ENCODE measurements around the gene KCTD2. TPM values are rescaled to one million over a fixed set of nuclear protein-coding genes. Genes with fewer than 3 reads are reported as not detected.

Gene KCTD2
- total RNA-seq, 2 experiments from 2014 or later: 15.6 to 19.4 TPM

DNA sequence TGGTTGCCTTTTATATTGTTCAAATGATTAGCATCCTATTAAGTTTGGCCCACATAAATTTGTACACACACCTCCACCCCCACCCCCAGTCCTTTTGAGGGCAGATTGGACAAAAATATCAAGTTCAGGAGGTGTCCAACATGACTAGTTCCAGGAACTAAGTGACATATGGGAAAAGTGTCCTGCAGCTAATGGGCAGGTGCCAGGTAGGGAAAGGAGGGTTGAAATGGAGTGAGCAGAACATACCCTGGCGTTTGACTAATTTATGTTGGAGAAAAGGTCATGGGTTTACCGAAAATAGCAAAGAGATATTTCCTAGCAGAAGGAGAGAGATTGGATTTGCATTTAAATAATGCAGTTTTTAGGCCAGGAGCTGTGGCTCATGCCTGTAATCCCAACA lies 4.9 kb downstream of the KCTD2 start:
- ChIA-PET POLR2A (interaction anchor here (0.9 kb wide), 1 partner anchor 15 kb away, joined by 4 read pairs; no protein-coding TSS in a partner anchor), CTCF (interaction anchor here (0.6 kb wide), 1 partner anchor 94 kb away, joined by 3 read pairs; no protein-coding TSS in a partner anchor)
- no peaks in the 10 kb centered on the region for H3K27me3 Mint-ChIP-seq (ENCODE audit: low read depth)
- no peak overlapping the region for H3K27ac Mint-ChIP-seq
- ATAC-seq (no peak), DNase-seq (no peak)
- H3K4me1 Mint-ChIP-seq (ENCODE audit: low read depth): peaks cover 28% of the 10 kb centered on the region
- H3K36me3 Mint-ChIP-seq (ENCODE audit: low read depth): peaks cover 42% of the 10 kb centered on the region
- no peaks in the 10 kb centered on the region for H3K9me3 Mint-ChIP-seq (ENCODE audit: insufficient read depth)
- no peak overlapping the region for H3K4me3 Mint-ChIP-seq

DNA sequence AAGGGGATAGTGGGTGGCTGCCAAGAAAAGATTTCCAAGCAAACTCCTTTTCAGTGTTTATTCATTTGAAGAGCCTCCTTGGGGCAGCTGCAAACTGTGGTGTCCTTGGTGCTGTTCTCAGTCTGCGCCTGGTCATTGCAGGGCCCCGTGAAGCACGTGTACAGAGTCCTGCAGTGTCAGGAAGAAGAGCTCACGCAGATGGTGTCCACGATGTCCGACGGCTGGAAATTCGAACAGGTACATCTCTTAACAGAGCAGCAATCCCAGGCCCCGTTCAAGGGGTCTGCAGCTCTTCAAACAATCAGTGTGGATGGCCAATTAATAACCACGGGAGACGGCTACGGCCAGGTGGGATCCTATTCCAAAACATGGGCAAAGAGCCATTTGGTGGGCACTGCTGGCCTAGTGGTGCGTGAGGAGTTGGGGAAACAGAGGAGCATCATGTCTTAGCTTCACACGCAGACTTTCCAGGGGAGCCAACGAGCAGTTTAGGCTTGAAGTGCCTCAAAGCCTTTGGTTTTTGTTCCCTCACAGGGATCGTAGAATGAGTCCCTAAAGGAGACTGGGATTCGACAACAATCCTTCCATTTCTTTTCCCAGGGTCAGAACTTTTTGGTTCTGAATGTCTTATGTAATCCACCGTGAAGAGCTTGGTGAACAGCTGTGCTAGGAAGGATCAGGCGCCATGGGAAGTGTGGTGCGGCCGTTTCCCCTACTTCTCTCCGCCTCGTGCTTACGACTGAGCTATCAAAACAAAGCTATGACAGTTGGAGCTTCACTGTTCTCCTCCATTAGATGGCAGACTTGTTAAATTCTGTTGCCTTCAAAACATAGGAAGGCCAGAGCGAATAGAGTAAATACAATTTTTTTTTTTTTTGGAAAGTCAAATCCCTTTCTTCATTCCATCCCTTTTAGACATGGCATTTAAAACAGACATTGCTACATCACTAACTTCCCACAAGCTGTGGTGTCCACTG lies 12.6 kb downstream of the KCTD2 start:
- peaks cover 44% of the 10 kb centered on the region for H3K36me3 Mint-ChIP-seq (ENCODE audit: low read depth)
- no peak for DNase-seq
- ChIA-PET CTCF (interaction anchor here (0.5 to 3.7 kb wide), 21 partner anchors 10 to 353 kb away, joined by 3 to 25 read pairs (median 5); partner anchors contain the start of genes MIF4GD and NT5C), POLR2A (interaction anchor here (1.0 to 1.2 kb wide), 3 partner anchors 11 to 142 kb away, joined by 3 to 5 read pairs (median 4); no protein-coding TSS in a partner anchor)
- H3K4me1 Mint-ChIP-seq (ENCODE audit: low read depth): peaks cover 18% of the 10 kb centered on the region
- H3K27me3 Mint-ChIP-seq (ENCODE audit: low read depth): no peaks in the 10 kb centered on the region
- H3K4me3 Mint-ChIP-seq: no peak overlapping the region
- H3K9me3 Mint-ChIP-seq (ENCODE audit: insufficient read depth): no peaks in the 10 kb centered on the region
- H3K27ac Mint-ChIP-seq: no peak overlapping the region
- ATAC-seq: no peak

DNA sequence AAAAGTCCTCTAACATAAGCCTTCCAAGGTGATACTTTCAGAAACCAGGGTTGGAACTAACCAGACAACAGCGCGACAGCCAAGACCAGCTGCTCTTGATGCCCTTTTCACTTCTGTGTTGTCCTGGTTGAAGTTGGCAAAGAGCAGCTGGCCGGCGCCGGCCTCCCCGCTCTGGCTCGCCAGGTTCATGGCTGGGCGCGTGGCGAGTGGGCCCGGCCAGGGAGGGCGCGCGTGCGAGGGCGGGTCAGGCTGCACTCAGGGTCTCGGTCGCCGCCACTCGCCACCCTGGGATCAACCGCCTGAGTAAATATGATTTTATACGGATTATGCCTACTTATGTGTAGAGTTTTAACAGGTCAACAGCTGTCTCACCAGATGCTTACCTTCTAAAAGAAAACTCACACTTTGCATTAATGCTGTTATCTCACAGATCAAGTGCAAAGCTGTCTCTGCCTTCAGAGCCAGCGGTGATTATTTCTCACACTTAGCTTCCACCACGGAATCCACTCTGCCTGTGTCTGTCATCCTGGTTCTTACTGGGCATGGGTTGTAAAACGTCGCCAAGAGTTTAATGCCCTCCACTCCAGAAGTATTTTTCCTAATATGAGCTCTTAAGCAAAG lies 13.5 kb downstream of the KCTD2 start:
- no peaks in the 10 kb centered on the region for H3K27me3 Mint-ChIP-seq (ENCODE audit: low read depth)
- ATAC-seq: no peak
- no peak overlapping the region for H3K4me3 Mint-ChIP-seq
- ChIA-PET CTCF (interaction anchor here (0.5 to 3.7 kb wide), 18 partner anchors 9 to 352 kb away, joined by 3 to 25 read pairs (median 7); partner anchors contain the start of genes MIF4GD and NT5C), POLR2A (interaction anchor here (1.0 to 1.2 kb wide), 2 partner anchors 94 to 141 kb away, joined by 3 to 5 read pairs; no protein-coding TSS in a partner anchor)
- no peak overlapping the region for H3K27ac Mint-ChIP-seq
- H3K9me3 Mint-ChIP-seq (ENCODE audit: insufficient read depth): no peaks in the 10 kb centered on the region
- DNase-seq: no peak
- H3K4me1 Mint-ChIP-seq (ENCODE audit: low read depth): peaks cover 25% of the 10 kb centered on the region
- H3K36me3 Mint-ChIP-seq (ENCODE audit: low read depth): peaks cover 42% of the 10 kb centered on the region

DNA sequence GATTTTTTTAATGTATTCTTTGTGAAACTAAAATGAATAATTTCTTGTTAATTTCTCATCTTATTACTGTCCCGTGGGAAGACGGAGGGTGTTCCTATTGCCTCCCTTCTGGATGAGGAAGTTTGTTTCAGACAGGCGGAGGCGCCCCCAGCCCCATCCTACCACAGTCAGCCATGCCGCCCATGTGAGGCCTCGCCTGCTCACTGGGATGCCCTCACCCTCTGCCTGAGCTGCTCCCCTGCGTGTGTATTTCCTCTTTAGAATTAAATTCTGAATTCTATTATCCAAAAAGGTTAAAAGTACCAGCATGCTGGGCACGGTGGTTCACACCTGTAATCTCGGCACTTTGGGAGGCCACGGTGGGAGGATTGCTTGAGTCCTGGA lies 14.0 kb downstream of the KCTD2 start:
- Mint-ChIP-seq H3K9me3 (ENCODE audit: insufficient read depth) (no peaks in the 10 kb centered on the region), H3K27ac (no peak overlapping the region), H3K4me1 (ENCODE audit: low read depth) (peaks cover 28% of the 10 kb centered on the region), H3K27me3 (ENCODE audit: low read depth) (no peaks in the 10 kb centered on the region), H3K36me3 (ENCODE audit: low read depth) (peaks cover 41% of the 10 kb centered on the region), H3K4me3 (no peak overlapping the region)
- DNase-seq (no peak), ATAC-seq (no peak)
- ChIA-PET CTCF (interaction anchor here (1.0 to 3.7 kb wide), 12 partner anchors 8 to 159 kb away, joined by 3 to 25 read pairs (median 7); partner anchors contain the start of gene NT5C), POLR2A (interaction anchor here (1.2 kb wide), 1 partner anchor 140 kb away, joined by 5 read pairs; no protein-coding TSS in a partner anchor)

DNA sequence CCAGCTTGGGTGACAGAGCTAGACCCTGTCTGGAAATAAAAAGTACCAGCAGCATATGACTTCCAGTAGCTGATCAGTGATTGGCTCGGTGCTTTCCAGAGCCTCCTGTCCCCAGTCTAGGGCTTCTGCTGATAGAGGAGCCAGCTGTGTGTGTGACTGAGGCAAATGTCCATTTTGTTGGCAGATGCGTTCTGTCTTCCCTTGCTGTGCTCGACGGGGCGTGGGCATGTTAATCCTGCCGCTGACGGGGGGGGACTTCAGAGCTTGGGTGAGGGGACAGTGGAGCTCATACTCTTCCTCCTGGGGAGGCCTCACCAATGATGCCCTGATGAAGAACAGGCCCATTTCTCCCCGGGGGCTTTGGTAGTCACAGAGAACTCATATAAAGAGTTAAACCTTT lies 14.6 kb downstream of the KCTD2 start:
- Mint-ChIP-seq H3K36me3 (ENCODE audit: low read depth) (peaks cover 35% of the 10 kb centered on the region), H3K4me3 (no peak overlapping the region), H3K4me1 (ENCODE audit: low read depth) (peaks cover 27% of the 10 kb centered on the region), H3K27me3 (ENCODE audit: low read depth) (no peaks in the 10 kb centered on the region), H3K27ac (no peak overlapping the region), H3K9me3 (ENCODE audit: insufficient read depth) (no peaks in the 10 kb centered on the region)
- ATAC-seq (no peak), DNase-seq (no peak)
- POLR2A ChIA-PET: no interaction called here
- CTCF ChIA-PET: interaction anchor here (1.0 to 3.7 kb wide), 5 partner anchors 13 to 100 kb away, joined by 3 to 25 read pairs (median 4); no protein-coding TSS in a partner anchor

DNA sequence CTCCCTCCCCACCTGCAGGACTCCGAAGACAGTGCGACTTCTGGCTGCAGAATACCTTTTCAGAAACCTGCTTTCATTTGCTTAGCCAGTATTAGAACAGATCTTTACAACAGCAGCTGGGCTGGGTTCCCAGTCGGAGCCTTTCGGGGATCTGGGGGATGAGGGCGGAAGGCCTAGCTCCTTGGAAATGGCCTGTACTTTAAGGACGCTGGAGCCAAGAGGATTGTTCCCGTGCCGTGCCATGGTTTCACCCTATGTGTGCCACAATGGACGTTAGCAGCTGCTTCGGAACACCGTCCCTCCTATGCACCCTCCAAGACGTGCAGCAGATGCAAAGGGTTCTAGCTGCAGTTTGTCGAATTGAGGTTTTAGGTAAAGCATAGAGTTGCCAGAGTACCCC lies 16.2 kb downstream of the KCTD2 start:
- ATAC-seq (no peak), DNase-seq (no peak)
- ChIA-PET POLR2A (interaction anchor here (0.7 kb wide), 1 partner anchor 26 kb away, joined by 3 read pairs; no protein-coding TSS in a partner anchor), CTCF (interaction anchor here (1.2 kb wide), 1 partner anchor 102 kb away, joined by 8 read pairs; no protein-coding TSS in a partner anchor)
- H3K27ac Mint-ChIP-seq: no peak overlapping the region
- peaks cover 33% of the 10 kb centered on the region for H3K36me3 Mint-ChIP-seq (ENCODE audit: low read depth)
- no peaks in the 10 kb centered on the region for H3K27me3 Mint-ChIP-seq (ENCODE audit: low read depth)
- no peaks in the 10 kb centered on the region for H3K9me3 Mint-ChIP-seq (ENCODE audit: insufficient read depth)
- peaks cover 40% of the 10 kb centered on the region for H3K4me1 Mint-ChIP-seq (ENCODE audit: low read depth)
- no peak overlapping the region for H3K4me3 Mint-ChIP-seq

DNA sequence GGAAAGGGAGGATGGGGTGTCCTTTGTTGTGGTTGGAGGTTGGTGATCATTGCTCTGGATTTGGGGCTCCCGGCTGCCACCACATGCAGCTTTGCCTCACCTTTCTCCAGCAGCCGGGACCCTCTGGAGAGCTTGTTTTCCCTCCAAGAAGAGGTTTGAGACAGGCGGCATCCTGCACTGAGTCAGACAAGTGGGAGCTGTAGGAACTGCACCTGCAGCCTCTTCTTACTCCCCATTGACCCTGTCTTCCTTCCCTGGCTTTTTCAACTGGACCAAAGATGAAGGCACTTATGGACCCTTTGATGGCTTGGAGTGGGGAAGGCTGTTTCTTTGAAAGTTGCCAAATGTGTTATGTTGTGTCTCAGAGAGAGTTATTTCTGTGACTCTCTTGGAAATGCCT lies 16.6 kb downstream of the KCTD2 start:
- H3K36me3 Mint-ChIP-seq (ENCODE audit: low read depth): peaks cover 33% of the 10 kb centered on the region
- no peak overlapping the region for H3K4me3 Mint-ChIP-seq
- H3K27ac Mint-ChIP-seq: no peak overlapping the region

DNA sequence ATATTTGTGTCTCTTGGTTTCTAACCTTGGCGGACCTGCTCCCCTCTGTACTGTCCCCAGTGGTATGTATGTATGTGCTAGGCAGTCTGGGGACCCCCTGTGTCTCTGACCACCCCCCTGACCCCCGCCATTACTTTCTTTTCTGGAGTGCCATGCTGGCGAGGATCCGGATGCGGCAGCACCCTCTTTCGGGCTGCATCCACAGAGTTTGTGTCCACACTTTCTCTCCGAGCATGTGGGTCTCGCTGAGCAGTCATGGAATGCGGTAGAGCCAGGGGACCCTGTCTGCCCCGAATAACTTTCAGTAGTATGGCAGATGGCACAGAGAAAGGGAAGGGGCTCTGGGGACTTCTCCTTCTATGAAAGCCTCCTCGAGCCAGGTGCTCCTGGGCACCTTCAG lies 17.0 kb downstream of the KCTD2 start:
- Mint-ChIP-seq H3K4me1 (ENCODE audit: low read depth) (peaks cover 45% of the 10 kb centered on the region), H3K4me3 (no peak overlapping the region), H3K27ac (no peak overlapping the region), H3K27me3 (ENCODE audit: low read depth) (no peaks in the 10 kb centered on the region), H3K36me3 (ENCODE audit: low read depth) (peaks cover 33% of the 10 kb centered on the region), H3K9me3 (ENCODE audit: insufficient read depth) (no peaks in the 10 kb centered on the region)
- ChIA-PET POLR2A (interaction anchor here (0.7 kb wide), 1 partner anchor 25 kb away, joined by 3 read pairs; no protein-coding TSS in a partner anchor), CTCF (interaction anchor here (1.2 kb wide), 1 partner anchor 102 kb away, joined by 8 read pairs; no protein-coding TSS in a partner anchor)
- DNase-seq (no peak), ATAC-seq (no peak)

More for the DNA sequence above, 16.6 kb downstream of the KCTD2 start:
- Mint-ChIP-seq H3K4me1 (ENCODE audit: low read depth) (peaks cover 42% of the 10 kb centered on the region), H3K9me3 (ENCODE audit: insufficient read depth) (no peaks in the 10 kb centered on the region), H3K27me3 (ENCODE audit: low read depth) (no peaks in the 10 kb centered on the region)
- POLR2A ChIA-PET: interaction anchor here (0.7 kb wide), 1 partner anchor 26 kb away, joined by 3 read pairs; no protein-coding TSS in a partner anchor
- DNase-seq: no peak
- CTCF ChIA-PET: interaction anchor here (1.2 kb wide), 1 partner anchor 102 kb away, joined by 8 read pairs; no protein-coding TSS in a partner anchor
- no peak for ATAC-seq

DNA sequence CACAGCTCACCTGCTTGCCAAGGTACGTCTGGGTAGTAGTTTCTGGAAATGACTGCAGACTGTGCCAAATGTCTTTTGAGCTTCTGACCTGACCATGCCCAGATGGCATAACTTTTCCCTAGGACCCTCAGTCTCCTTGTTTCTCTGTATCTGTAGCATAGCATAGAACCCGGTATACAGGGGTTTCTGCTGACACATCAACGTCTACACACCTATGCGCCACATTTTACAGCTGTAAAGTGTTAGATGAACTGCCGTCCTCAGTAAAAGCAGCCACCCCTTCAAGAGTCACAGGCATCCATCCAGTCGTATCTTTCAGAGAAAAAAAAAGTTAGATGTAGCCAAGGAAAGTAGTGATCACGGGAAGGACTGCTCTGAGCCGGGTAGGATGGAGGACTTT lies 17.4 kb downstream of the KCTD2 start:
- CTCF ChIA-PET: no interaction called here
- Mint-ChIP-seq H3K27ac (peak overlapping the region; percentile 20), H3K27me3 (ENCODE audit: low read depth) (no peaks in the 10 kb centered on the region), H3K36me3 (ENCODE audit: low read depth) (peaks cover 31% of the 10 kb centered on the region), H3K9me3 (ENCODE audit: insufficient read depth) (no peaks in the 10 kb centered on the region), H3K4me1 (ENCODE audit: low read depth) (peaks cover 45% of the 10 kb centered on the region), H3K4me3 (no peak overlapping the region)
- POLR2A ChIA-PET: no interaction called here
- no peak for ATAC-seq
- DNase-seq: no peak

DNA sequence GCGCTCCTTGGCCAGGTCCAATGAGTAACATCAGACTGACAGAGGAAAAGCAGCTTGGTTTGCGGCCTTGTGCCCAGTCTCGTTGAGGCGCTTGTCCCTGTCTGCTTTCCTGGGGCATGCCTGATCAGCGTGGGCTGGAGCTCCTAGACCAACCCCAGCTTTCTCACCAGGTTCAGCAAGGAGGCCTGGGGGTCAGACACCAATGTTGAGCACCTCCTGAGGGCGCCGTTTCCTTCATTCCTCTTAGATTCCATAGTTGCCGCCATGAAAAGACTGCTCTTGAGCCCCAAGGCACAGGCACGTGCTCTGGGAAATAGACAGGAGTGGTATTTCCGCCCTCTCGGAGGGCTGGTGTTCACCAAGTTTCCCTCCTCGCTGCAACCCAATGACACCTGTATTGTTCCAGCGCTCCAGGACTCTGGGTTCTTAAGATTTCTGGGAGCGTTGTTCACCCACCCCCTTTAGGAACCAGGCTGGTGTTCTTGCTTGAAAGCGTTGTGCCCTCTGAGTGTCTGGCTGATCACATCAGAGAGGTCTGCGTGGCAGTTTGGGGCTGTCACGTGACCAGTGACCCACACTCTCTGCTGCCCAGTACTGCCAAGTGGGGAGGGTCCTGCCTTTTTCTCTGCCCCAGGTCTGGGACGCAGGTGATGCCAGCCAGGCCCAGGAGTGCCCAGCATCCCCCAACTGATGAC lies 18.0 kb downstream of the KCTD2 start:
- ATAC-seq (no peak), DNase-seq (no peak)
- no peaks in the 10 kb centered on the region for H3K27me3 Mint-ChIP-seq (ENCODE audit: low read depth)
- no peak overlapping the region for H3K4me3 Mint-ChIP-seq
- ChIA-PET POLR2A (no interaction called here), CTCF (no interaction called here)
- no peaks in the 10 kb centered on the region for H3K9me3 Mint-ChIP-seq (ENCODE audit: insufficient read depth)
- H3K36me3 Mint-ChIP-seq (ENCODE audit: low read depth): peaks cover 26% of the 10 kb centered on the region
- H3K4me1 Mint-ChIP-seq (ENCODE audit: low read depth): peaks cover 46% of the 10 kb centered on the region
- H3K27ac Mint-ChIP-seq: peak overlapping the region; percentile 65

DNA sequence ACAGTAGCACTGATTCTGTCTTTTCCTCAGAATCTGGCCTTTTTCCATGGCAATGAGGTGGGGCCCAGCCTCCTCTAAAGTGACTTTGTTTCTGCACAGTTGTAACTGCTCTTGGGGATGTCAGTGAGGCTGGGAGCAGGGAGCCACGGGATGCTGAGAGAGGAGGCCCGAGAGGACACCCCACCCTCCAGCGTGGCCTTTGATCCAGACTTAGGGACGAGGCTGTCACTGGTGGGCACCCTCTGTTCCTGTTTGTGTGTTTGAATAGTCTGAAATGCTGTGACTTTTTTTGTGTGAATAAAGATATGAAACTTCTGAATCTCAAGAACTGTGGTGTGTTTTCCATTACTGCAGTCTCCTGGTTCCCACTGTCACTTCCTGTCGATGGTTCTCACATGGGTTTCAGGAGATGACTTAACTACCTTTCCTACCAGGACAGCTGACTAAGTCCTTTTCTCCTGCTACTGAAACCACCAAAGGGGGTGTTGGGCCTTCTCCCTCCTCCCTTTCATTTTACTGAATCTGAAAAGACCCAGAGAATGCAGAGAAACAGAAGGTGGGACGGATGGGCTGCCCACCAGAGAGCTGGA lies 18.6 kb downstream of the KCTD2 start:
- Mint-ChIP-seq H3K36me3 (ENCODE audit: low read depth) (peaks cover 25% of the 10 kb centered on the region), H3K4me1 (ENCODE audit: low read depth) (peaks cover 46% of the 10 kb centered on the region), H3K27me3 (ENCODE audit: low read depth) (no peaks in the 10 kb centered on the region), H3K4me3 (no peak overlapping the region), H3K27ac (peak overlapping the region; percentile 65), H3K9me3 (ENCODE audit: insufficient read depth) (no peaks in the 10 kb centered on the region)
- no peak for ATAC-seq
- CTCF ChIA-PET: no interaction called here
- DNase-seq: no peak
- POLR2A ChIA-PET: no interaction called here
